GM13976 (cell line): ENCODE results near the gene MTF1.

Source experiments
- DNase-seq: peaks from one replicate; pipeline ENCODE4 v3.0.0; 2012; ENCODE audit warnings: low spot score
- in situ Hi-C: fragments of 300-500 bp; cut with MboI; formaldehyde crosslinking; loops from one replicate; pipeline ENCODE4 v1.12.0; 2022; ENCODE audit warnings: low sequenced_read_pairs, mixed read lengths, inconsistent platforms; ENCODE audit not compliant: unreplicated experiment
- TF ChIP-seq, protein P1 (sequence below): IDR thresholded peaks from 2 replicates; pipeline ENCODE4 v1.5.1; 2012; ENCODE audit warnings: borderline replicate concordance, mild to moderate bottlenecking; ENCODE audit not compliant: insufficient read depth; ENCODE audit errors: extremely low read depth, missing control alignments, control extremely low read depth

The MTF1 gene

DNA sequence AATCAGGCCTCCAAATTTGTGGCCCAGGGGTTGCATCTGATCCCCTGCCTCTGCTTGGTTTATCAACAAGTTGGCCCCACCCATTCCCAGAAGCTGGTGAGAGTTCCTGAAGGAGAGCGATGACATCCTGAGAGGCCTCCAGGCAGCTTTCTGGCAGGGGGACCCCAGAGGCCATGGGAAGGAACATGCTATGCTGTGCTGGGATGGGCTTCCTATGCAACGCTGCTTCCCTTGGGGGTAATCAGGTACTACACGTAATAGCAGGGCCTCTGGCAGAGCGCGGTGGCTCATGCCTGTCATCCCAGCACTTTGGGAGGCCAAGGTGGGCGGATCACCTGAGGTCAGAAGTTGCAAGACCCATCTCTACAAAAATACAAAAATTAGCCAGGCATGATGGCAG is 8.4 kb upstream of the MTF1 start:
- TF ChIP-seq, protein P1, sequence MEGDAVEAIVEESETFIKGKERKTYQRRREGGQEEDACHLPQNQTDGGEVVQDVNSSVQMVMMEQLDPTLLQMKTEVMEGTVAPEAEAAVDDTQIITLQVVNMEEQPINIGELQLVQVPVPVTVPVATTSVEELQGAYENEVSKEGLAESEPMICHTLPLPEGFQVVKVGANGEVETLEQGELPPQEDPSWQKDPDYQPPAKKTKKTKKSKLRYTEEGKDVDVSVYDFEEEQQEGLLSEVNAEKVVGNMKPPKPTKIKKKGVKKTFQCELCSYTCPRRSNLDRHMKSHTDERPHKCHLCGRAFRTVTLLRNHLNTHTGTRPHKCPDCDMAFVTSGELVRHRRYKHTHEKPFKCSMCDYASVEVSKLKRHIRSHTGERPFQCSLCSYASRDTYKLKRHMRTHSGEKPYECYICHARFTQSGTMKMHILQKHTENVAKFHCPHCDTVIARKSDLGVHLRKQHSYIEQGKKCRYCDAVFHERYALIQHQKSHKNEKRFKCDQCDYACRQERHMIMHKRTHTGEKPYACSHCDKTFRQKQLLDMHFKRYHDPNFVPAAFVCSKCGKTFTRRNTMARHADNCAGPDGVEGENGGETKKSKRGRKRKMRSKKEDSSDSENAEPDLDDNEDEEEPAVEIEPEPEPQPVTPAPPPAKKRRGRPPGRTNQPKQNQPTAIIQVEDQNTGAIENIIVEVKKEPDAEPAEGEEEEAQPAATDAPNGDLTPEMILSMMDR, result no peak
- no peak for DNase-seq
- in situ Hi-C loops, result no loop called here

DNA sequence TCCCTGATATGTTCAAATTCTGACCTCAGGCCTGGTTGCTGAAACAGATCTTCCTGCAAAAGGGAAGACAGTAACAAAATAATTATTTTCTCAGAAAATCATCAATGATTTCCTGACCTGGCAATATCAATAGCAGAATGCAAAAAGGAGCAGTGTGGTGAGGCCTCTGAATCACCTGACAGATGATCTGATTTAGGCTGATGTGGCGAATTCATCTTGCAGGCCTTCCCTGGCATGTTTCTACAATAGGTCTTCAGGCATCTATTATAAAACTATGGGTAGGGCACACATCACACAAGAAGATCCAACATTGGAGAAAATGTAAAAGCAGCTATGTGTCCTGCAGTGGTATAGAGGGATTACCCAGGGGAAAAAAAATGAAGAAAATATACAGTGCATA is 7.1 kb upstream of the MTF1 start:
- in situ Hi-C loops, result no loop called here
- no peak for DNase-seq
- TF ChIP-seq, protein P1, result no peak

DNA sequence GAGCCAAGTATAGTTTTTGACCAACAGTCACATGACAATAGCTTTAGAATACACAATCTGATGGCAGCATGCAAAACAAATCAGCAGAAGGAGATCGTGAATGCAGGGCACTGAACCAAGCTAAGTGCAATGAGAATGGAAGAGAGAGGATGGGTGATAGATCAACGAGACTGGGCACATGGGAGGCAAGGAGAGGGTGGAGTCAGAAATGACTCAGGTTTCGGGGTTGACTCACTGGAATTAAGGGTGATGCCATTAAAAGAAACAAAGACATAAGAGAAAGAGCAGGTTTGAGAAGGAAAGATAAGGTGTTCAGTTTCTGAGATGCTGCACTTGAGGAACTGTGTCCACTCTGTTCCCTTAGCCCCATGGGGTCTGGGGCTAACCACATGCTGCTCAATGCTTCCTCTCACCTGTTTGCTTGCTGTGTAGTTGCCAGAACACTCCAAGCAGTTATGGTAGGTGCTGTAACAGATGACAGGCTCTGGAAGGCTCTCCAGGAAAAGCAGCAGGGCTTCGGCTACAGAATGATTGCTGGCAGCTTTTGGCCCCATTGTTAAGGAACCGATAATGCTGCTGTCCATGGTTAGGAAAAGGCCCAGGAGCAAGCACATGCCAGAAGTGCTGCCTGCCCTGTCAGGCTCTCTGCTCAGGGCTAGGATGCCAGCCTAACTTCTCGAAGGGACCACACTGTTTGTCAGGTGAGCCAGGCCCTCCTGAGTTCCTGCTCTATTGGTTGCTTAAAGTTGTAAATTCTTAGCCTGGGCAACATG is 6.1 kb upstream of the MTF1 start:
- DNase-seq, result no peak
- in situ Hi-C loops, result no loop called here
- TF ChIP-seq, protein P1, result no peak

DNA sequence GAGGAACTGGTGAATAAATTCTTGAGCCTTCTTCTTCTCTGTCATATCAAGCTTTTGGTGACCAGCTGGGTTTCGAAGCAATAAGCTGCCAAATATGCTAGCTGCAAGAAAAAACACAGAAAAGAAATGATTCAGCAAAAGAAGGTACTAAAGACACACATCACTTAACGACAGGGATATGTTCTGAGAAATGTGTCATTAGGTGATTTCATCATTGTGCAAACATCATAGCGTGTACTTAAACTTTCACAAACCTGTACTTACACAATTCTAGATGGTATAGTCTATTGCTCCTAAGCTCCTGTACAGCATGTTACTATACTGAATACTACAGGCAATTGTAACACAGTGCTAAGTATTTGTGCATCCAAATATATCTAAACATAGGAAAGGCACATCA is 2.9 kb upstream of the MTF1 start:
- in situ Hi-C loops, result no loop called here
- TF ChIP-seq, protein P1, result no peak
- no peak for DNase-seq

DNA sequence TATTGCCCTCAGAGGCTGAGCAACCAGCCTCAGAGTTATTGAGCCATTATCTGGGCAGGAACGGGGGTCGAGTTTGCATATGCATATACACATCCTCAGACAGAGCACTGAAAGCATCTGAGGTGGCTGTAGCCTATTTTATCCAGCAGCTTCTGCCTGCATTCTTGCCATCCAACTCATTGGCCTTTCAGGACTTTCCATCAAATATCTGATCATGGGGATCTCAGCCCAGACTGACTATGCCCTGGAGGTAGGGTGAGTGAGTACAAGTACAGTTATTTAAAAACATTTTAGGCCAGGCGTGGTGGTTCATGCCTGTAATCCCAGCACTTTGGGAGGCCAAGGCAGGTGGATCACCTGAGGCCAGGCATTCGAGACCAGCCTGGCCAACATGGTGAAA is 1.8 kb upstream of the MTF1 start:
- in situ Hi-C loops, result no loop called here
- TF ChIP-seq, protein P1, result no peak
- DNase-seq, result no peak

DNA sequence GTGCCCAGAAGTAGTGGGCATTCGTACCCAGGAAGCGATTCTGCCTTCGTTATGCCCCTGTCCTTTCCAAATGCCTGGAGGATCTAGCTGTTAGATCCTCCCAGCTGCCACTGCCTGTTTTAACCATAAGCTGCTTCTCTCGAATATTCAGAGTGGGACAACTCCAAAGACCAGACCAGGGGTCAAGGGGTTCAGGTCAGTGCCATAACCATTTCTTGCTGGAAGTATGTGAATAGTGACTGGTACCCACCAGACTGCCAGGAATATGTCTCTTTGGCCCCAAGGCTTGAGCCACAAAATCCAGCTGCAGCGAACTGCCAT is 914 bp upstream of the MTF1 start:
- DNase-seq, result no peak
- in situ Hi-C loops, result no loop called here
- TF ChIP-seq, protein P1, result no peak
